Measurements from ENCODE around the gene SCP2.

Gene SCP2

GRCh38 chr1:53076721-53077598, 149.9 kb downstream of the SCP2 start:
- TF ChIP-seq, protein P1, sequence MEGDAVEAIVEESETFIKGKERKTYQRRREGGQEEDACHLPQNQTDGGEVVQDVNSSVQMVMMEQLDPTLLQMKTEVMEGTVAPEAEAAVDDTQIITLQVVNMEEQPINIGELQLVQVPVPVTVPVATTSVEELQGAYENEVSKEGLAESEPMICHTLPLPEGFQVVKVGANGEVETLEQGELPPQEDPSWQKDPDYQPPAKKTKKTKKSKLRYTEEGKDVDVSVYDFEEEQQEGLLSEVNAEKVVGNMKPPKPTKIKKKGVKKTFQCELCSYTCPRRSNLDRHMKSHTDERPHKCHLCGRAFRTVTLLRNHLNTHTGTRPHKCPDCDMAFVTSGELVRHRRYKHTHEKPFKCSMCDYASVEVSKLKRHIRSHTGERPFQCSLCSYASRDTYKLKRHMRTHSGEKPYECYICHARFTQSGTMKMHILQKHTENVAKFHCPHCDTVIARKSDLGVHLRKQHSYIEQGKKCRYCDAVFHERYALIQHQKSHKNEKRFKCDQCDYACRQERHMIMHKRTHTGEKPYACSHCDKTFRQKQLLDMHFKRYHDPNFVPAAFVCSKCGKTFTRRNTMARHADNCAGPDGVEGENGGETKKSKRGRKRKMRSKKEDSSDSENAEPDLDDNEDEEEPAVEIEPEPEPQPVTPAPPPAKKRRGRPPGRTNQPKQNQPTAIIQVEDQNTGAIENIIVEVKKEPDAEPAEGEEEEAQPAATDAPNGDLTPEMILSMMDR (conservative IDR thresholded peaks at IDR 0.05; ENCODE audit: low read depth, low read length): no peak
- H3K4me3 ChIP-seq (ENCODE audit: low read length): no peak overlapping the region
- DNase-seq (ENCODE audit: low read depth): no peak

DNA sequence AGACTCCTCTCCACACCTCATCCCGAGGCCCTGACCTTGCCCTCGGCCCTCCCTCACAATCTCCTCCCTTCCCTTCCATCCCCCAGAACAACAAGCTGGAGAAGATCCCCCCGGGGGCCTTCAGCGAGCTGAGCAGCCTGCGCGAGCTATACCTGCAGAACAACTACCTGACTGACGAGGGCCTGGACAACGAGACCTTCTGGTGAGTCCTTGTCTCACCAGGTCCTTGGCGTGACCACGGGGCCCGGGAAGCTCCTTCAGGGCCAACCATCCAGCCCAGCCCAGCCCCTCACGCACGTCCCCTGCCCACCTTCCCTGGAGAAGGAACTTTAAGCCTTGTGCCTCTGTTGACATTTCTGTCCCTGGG, 150.5 kb downstream of the SCP2 start:
- TF ChIP-seq, protein P1 (conservative IDR thresholded peaks at IDR 0.05; ENCODE audit: low read depth, low read length): no peak
- DNase-seq (ENCODE audit: low read depth): no peak
- no peak overlapping the region for H3K4me3 ChIP-seq (ENCODE audit: low read length)

DNA sequence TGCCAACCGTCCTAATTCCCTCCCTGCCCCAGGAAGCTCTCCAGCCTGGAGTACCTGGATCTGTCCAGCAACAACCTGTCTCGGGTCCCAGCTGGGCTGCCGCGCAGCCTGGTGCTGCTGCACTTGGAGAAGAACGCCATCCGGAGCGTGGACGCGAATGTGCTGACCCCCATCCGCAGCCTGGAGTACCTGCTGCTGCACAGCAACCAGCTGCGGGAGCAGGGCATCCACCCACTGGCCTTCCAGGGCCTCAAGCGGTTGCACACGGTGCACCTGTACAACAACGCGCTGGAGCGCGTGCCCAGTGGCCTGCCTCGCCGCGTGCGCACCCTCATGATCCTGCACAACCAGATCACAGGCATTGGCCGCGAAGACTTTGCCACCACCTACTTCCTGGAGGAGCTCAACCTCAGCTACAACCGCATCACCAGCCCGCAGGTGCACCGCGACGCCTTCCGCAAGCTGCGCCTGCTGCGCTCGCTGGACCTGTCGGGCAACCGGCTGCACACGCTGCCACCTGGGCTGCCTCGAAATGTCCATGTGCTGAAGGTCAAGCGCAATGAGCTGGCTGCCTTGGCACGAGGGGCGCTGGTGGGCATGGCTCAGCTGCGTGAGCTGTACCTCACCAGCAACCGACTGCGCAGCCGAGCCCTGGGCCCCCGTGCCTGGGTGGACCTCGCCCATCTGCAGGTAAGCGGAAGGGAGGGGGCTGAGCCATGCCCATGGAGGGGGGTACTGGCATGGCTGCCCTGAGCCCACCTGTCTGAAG, 151.4 kb downstream of the SCP2 start:
- no peak for DNase-seq (ENCODE audit: low read depth)
- H3K4me3 ChIP-seq (ENCODE audit: low read length): no peak overlapping the region
- TF ChIP-seq, protein P1 (conservative IDR thresholded peaks at IDR 0.05; ENCODE audit: low read depth, low read length): no peak

- H3K4me3 ChIP-seq (ENCODE audit: low read length): no peak overlapping the region
- no peak for DNase-seq (ENCODE audit: low read depth)
- TF ChIP-seq, protein P1 (conservative IDR thresholded peaks at IDR 0.05; ENCODE audit: low read depth, low read length): no peak
These were observed 152.2 kb downstream of the SCP2 start for GRCh38 chr1:53079251-53079650.

DNA sequence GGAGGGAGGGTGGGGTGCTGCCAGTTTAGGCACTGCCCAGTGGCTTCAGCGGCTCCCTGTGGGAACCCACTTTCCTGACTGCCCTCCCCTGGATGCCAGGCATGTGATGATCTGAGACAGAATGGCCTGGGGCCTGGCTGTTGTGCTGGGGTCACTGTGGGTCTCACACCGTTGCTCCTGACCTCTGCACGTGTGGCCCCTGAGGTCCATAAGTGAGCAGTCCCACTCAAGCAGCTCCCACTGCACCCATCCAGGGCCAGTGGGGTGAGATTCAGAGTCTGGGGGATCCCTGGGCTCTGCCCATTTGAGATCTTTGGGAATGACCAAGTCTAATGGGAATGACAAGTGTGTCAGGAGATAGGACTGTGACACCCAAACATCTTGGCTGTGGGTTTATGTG, 153.0 kb downstream of the SCP2 start:
- no peak for DNase-seq (ENCODE audit: low read depth)
- TF ChIP-seq, protein P1 (conservative IDR thresholded peaks at IDR 0.05; ENCODE audit: low read depth, low read length): no peak
- H3K4me3 ChIP-seq (ENCODE audit: low read length): no peak overlapping the region

DNA sequence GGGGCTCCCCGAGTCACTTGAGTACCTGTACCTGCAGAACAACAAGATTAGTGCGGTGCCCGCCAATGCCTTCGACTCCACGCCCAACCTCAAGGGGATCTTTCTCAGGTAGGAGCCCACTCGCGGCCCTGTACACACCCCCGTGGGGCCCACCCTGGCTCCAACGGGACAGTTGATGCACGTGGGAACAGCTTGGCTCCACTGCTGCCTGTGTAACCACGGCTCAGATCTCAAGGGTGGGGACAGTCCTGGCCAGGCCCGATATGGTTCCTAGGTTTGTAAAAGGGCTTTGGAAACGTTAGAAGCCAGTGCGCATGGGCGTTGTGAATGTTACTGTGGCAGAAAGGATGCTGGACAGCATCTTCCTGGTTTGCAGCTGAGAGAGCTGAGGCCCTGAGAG, 153.7 kb downstream of the SCP2 start:
- TF ChIP-seq, protein P1 (conservative IDR thresholded peaks at IDR 0.05; ENCODE audit: low read depth, low read length): no peak
- no peak overlapping the region for H3K4me3 ChIP-seq (ENCODE audit: low read length)
- no peak for DNase-seq (ENCODE audit: low read depth)

Measured in retinal pigment epithelial cell (primary cell).